HEK293T (cell line): ENCODE results near the gene MFSD11.

Experiments
- CTCF ChIA-PET: fragments of 350-600 bp; formaldehyde crosslinking; extraction: SDS; loops from one replicate; lab custom pipeline; 2021; ENCODE audit warnings: antibody characterized with exemption, inconsistent platforms; lab: Yijun Ruan, JAX
- POLR2A ChIA-PET: fragments of 350-600 bp; formaldehyde crosslinking; extraction: SDS; loops from one replicate; lab custom pipeline; 2020; ENCODE audit warnings: antibody characterized with exemption, inconsistent platforms; lab: Yijun Ruan, JAX
- DNase-seq: peaks from one replicate; pipeline ENCODE4 v3.0.0; 2012; ENCODE audit warnings: mixed read lengths; ENCODE audit errors: extremely low spot score
- ARNT ChIP-seq: fragments of 450-650 bp; IDR thresholded peaks from 2 replicates; pipeline ENCODE4 v1.6.1; 2017; ENCODE audit warnings: mild to moderate bottlenecking
- ELF4 ChIP-seq: fragments of 450-650 bp; IDR thresholded peaks from 2 replicates; pipeline ENCODE4 v1.6.1; 2017; ENCODE audit warnings: antibody characterized with exemption
- FOXM1 ChIP-seq: fragments of 450-650 bp; IDR thresholded peaks from 2 replicates; pipeline ENCODE4 v1.6.1; 2017; ENCODE audit warnings: mild to moderate bottlenecking, borderline replicate concordance
- L3MBTL2 ChIP-seq: fragments of 450-650 bp; conservative IDR thresholded peaks from 2 replicates; pipeline ENCODE4 v1.6.1; 2016; ENCODE audit warnings: mild to moderate bottlenecking
- SP1 ChIP-seq: fragments of 450-650 bp; IDR thresholded peaks from 2 replicates; pipeline ENCODE4 v1.6.1; 2017
- SUZ12 ChIP-seq: fragments of 450-650 bp; IDR thresholded peaks from 2 replicates; pipeline ENCODE4 v1.6.1; 2016; ENCODE audit warnings: mild to moderate bottlenecking
- ZNF384 ChIP-seq: fragments of 450-650 bp; IDR thresholded peaks from 2 replicates; pipeline ENCODE4 v1.6.1; 2016
- TF ChIP-seq, protein P1 (sequence below): fragments of 450-650 bp; IDR thresholded peaks from 2 replicates; pipeline ENCODE4 v1.6.1; 2016

The MFSD11 gene

DNA sequence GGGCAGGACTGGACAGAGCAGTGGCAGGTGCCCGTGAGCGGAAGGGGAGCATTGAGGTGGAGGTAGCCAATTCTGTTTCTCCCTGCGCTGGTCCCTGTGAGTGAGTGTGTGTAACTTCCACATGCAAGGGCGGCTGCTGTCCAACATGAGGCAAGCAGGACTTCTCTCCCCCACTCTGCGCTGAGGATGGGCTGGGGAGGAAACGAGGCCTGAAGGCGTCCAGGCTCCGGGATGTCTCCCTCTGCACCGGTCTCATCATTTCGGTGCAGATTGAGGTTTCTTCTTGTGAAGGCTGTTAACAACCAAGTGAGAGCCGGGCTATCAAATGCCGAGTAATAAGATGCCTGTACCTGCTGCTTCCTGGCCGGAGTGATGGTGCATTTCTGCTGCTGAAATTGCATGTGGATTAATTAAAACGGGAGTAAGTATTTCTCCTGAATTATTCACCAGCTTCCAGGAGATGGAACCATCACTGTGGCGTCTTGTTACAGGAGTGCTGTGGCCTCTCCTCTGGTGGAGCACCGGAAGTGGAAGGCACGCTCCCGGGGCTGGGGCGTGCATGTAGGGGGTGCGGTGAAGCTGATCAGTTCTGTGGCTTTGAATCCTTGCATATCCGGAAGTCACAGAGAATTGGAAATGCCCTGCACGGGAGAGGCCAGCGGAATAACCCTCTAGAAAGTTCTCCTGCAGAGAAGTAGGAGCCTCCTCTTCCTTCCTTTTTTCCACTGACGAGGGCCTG lies 88.6 kb downstream of the MFSD11 start:
- no peak for DNase-seq
- ChIA-PET CTCF (no interaction called here), POLR2A (no interaction called here)
- TF ChIP-seq ARNT (no peak), SP1 (no peak)

DNA sequence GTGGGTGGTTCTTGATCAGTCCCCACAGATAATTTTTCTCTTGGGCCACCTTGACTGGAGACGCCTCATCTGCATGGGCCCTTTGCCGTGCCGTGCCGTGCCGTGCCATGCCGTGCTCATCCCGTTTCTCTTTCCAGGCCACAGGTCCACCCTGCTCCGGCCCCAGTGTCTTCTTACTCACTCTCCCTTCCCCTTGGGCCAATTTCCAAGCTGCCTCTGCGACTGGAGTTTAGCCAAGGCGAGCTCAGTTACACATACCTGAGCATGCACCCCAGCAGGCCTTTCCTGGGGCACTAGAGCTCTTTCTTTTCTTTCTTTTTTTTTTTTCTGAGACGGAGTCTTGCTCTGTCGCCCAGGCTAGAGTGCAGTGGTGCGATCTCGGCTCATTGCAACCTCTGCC lies 89.8 kb downstream of the MFSD11 start:
- DNase-seq: no peak
- ChIA-PET CTCF (interaction anchor here (1.0 kb wide), 1 partner anchor 12 kb away, joined by 3 read pairs; no protein-coding TSS in a partner anchor), POLR2A (no interaction called here)
- TF ChIP-seq ELF4 (no peak), ZNF384 (no peak), FOXM1 (no peak), L3MBTL2 (no peak), SUZ12 (no peak), SP1 (no peak)
- TF ChIP-seq, protein P1, sequence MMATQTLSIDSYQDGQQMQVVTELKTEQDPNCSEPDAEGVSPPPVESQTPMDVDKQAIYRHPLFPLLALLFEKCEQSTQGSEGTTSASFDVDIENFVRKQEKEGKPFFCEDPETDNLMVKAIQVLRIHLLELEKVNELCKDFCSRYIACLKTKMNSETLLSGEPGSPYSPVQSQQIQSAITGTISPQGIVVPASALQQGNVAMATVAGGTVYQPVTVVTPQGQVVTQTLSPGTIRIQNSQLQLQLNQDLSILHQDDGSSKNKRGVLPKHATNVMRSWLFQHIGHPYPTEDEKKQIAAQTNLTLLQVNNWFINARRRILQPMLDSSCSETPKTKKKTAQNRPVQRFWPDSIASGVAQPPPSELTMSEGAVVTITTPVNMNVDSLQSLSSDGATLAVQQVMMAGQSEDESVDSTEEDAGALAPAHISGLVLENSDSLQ: no peak
